22Rv1 (cell line): ENCODE measurements around the gene CTXND2.

Source experiments
- CTCF ChIP-seq: fragments of 450-650 bp; IDR thresholded peaks from 2 replicates; pipeline ENCODE4 v1.5.1; 2017; ENCODE audit warnings: mild to moderate bottlenecking
- ZFX ChIP-seq: fragments of 450-650 bp; IDR thresholded peaks from 2 replicates; pipeline ENCODE4 v1.6.1; 2017; ENCODE audit warnings: antibody characterized with exemption, borderline replicate concordance

GRCh38 chr1:150906813-150907212 lies 19.9 kb downstream of the CTXND2 start:
- TF ChIP-seq CTCF: no peak
- no peak for TF ChIP-seq ZFX
